Liver (tissue), 2 donors: Measurements from ENCODE around the gene HMGA1.

ENCODE experiments used
- FOXA1 ChIP-seq: IDR thresholded peaks from 2 replicates; pipeline ENCODE4 v1.6.1; 2016; ENCODE audit warnings: antibody characterized with exemption
- MAX ChIP-seq: IDR thresholded peaks from 2 replicates; pipeline ENCODE4 v1.6.1; 2016; ENCODE audit warnings: antibody characterized with exemption
- TF ChIP-seq, protein P1 (sequence below): fragments of 150-350 bp; IDR thresholded peaks from 2 replicates; pipeline ENCODE4 v1.5.1; 2017; ENCODE audit warnings: improper control_type of control experiment, low read depth, low read length; ENCODE audit not compliant: missing input control
- TF ChIP-seq, protein P2 (sequence below): IDR thresholded peaks from 2 replicates; pipeline ENCODE4 v1.6.1; 2016; ENCODE audit warnings: antibody characterized with exemption, mild to moderate bottlenecking
- donor health status: healthy.

DNA sequence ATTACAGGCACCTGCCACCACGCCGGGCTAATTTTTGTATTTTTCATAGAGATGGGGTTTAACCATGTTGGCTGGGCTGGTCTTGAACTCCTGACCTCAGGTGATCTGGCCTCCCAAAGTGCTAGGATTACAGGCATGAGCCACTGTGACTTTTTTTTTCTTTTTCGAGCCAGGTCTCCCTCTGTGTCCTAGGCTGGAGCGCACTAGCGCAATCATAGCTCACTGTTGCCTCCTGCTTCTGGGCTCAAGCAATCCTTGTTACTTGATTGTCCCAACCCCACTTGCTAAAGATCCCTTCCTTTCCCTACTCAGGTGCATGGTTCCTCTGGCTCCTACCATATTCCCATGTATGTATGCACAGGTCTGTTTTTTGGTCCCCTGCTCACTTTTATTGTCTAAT lies 39.5 kb downstream of the HMGA1 start:
- TF ChIP-seq, protein P1, sequence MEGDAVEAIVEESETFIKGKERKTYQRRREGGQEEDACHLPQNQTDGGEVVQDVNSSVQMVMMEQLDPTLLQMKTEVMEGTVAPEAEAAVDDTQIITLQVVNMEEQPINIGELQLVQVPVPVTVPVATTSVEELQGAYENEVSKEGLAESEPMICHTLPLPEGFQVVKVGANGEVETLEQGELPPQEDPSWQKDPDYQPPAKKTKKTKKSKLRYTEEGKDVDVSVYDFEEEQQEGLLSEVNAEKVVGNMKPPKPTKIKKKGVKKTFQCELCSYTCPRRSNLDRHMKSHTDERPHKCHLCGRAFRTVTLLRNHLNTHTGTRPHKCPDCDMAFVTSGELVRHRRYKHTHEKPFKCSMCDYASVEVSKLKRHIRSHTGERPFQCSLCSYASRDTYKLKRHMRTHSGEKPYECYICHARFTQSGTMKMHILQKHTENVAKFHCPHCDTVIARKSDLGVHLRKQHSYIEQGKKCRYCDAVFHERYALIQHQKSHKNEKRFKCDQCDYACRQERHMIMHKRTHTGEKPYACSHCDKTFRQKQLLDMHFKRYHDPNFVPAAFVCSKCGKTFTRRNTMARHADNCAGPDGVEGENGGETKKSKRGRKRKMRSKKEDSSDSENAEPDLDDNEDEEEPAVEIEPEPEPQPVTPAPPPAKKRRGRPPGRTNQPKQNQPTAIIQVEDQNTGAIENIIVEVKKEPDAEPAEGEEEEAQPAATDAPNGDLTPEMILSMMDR = no peak
- TF ChIP-seq MAX (no peak), FOXA1 (no peak)
- TF ChIP-seq, protein P2, sequence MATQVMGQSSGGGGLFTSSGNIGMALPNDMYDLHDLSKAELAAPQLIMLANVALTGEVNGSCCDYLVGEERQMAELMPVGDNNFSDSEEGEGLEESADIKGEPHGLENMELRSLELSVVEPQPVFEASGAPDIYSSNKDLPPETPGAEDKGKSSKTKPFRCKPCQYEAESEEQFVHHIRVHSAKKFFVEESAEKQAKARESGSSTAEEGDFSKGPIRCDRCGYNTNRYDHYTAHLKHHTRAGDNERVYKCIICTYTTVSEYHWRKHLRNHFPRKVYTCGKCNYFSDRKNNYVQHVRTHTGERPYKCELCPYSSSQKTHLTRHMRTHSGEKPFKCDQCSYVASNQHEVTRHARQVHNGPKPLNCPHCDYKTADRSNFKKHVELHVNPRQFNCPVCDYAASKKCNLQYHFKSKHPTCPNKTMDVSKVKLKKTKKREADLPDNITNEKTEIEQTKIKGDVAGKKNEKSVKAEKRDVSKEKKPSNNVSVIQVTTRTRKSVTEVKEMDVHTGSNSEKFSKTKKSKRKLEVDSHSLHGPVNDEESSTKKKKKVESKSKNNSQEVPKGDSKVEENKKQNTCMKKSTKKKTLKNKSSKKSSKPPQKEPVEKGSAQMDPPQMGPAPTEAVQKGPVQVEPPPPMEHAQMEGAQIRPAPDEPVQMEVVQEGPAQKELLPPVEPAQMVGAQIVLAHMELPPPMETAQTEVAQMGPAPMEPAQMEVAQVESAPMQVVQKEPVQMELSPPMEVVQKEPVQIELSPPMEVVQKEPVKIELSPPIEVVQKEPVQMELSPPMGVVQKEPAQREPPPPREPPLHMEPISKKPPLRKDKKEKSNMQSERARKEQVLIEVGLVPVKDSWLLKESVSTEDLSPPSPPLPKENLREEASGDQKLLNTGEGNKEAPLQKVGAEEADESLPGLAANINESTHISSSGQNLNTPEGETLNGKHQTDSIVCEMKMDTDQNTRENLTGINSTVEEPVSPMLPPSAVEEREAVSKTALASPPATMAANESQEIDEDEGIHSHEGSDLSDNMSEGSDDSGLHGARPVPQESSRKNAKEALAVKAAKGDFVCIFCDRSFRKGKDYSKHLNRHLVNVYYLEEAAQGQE = no peak
